HepG2 (cell line): ENCODE data around the gene MTA2. TPM values are rescaled to one million over a fixed set of nuclear protein-coding genes. Genes with fewer than 3 reads are reported as not detected.

Experiments
- CENPBD1 ChIP-seq: sonication (generic); formaldehyde crosslinking; IDR thresholded peaks from 2 replicates; pipeline ENCODE4 v1.8.0; 2022; ENCODE audit warnings: missing genetic modification reagents, low read depth, mild to moderate bottlenecking, borderline replicate concordance
- HDAC6 ChIP-seq: fragments of 200-600 bp; sonication (generic); IDR thresholded peaks from 2 replicates; pipeline ENCODE4 v1.7.0; 2017; ENCODE audit warnings: mild to moderate bottlenecking, antibody characterized with exemption, low read length, low read depth
- MYC ChIP-seq: sonication (generic); formaldehyde crosslinking; IDR thresholded peaks from 2 replicates; pipeline ENCODE4 v1.9.0; 2021; ENCODE audit warnings: missing genetic modification reagents, borderline replicate concordance
- NAIF1 ChIP-seq: sonication (generic); formaldehyde crosslinking; IDR thresholded peaks from 2 replicates; pipeline ENCODE4 v1.5.0; 2020; ENCODE audit warnings: mild to moderate bottlenecking, missing genetic modification reagents, borderline replicate concordance
- NFRKB ChIP-seq: fragments of 450-650 bp; IDR thresholded peaks from 2 replicates; pipeline ENCODE4 v1.6.1; 2017
- PPARG ChIP-seq: conservative IDR thresholded peaks from 2 replicates; pipeline ENCODE4 v1.6.1; 2016; ENCODE audit warnings: missing biosample characterization, missing genetic modification reagents
- SPEN ChIP-seq: sonication (generic); formaldehyde crosslinking; IDR thresholded peaks from 2 replicates; pipeline ENCODE4 v1.5.1; 2020; ENCODE audit warnings: low read depth, mild to moderate bottlenecking, missing genetic modification reagents
- SRSF9 ChIP-seq: fragments of 200-400 bp; formaldehyde crosslinking; IDR thresholded peaks from 2 replicates; pipeline ENCODE4 v1.6.1; 2018; ENCODE audit warnings: borderline replicate concordance, mild to moderate bottlenecking, low read depth, low read length; ENCODE audit not compliant: insufficient read depth, poor library complexity, severe bottlenecking
- ZBTB40 ChIP-seq, 2 experiments: fragments of 450-650 bp in 1 of 2; sonication (generic) in 1 of 2; formaldehyde crosslinking in 1 of 2; IDR thresholded peaks; 2 replicates each; pipeline versions ENCODE4 v1.6.1 to v1.8.0; 2016 to 2022; ENCODE audit warnings: antibody characterized with exemption in 1 of 2, mild to moderate bottlenecking in 1 of 2, missing genetic modification reagents in 1 of 2
- ZNF136 ChIP-seq: sonication (generic); formaldehyde crosslinking; IDR thresholded peaks from 2 replicates; pipeline ENCODE4 v1.8.1; 2022; ENCODE audit warnings: low read depth, mild to moderate bottlenecking, moderate library complexity, missing genetic modification reagents
- ZNF44 ChIP-seq: sonication (generic); formaldehyde crosslinking; IDR thresholded peaks from 2 replicates; pipeline ENCODE4 v1.5.1; 2020; ENCODE audit warnings: mild to moderate bottlenecking, missing genetic modification reagents
- ZNF598 ChIP-seq: sonication (generic); formaldehyde crosslinking; IDR thresholded peaks from 2 replicates; pipeline ENCODE4 v1.5.1; 2020; ENCODE audit warnings: mild to moderate bottlenecking, missing genetic modification reagents, borderline replicate concordance
- polyA plus RNA-seq, 8 experiments: library from polyadenylated mRNA; depleted of rRNA in 3 of 8; stranded (reverse) in 7 of 8; unstranded in 1 of 8; fragments of >200 nt; fragmentation: Illumina TruSeq in 4 of 8; extraction: Trizol in 4 of 8; gene quantifications; 2 replicates each; pipeline versions ENCODE4 v1.2.1 to v1.2.3, GENCODE V29; 2011 to 2016; ENCODE audit warnings: low read depth in 4 of 8, missing spikeins in 1 of 8, mixed read lengths in 1 of 8; ENCODE audit not compliant: insufficient read depth in 1 of 8
- total RNA-seq, 5 experiments: library from RNA; depleted of rRNA; stranded (reverse); fragments of >200 nt; fragmentation: Illumina TruSeq; extraction: Trizol; gene quantifications; 2 replicates each; pipeline ENCODE4 v1.2.3, GENCODE V29; 2016; ENCODE audit warnings: low read depth in 1 of 5

MTA2 gene
- total and polyA plus RNA-seq, 2 of the 13 experiments (the other 11 are each of a cell fraction or from before 2014, with no cell fraction given), result 14.0 to 70.0 TPM

DNA sequence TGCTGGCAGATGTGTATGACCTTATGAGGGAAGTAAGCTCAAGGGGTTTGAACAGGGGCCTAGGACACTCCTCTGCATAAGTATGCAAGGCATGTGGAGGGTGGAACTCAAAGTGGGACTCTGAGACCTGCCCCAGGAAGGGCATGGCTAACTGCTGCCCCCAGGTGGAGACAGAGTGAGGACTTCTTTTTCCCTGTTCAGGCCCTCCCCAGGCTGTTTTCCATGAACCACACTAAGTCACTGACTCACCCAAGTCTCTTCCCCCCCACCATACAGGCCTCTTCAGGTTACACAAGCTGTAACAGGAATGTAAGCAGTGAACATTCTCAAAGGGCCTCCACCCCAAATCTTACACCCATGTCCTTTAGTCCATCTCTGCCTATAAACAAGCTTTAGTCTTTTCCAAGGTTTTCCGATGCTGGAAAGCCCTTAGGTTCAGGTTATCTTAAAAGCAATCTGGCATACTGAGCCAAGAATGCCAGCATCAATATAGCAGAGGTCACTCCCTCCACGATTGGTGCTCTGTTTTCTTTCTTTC lies 41.0 kb downstream of the MTA2 start (continued):
- TF ChIP-seq ZBTB40 (IDR thresholded peaks at IDR 0.05), result no peak
- no peak for TF ChIP-seq ZBTB40 (CRISPR knock-in tag; IDR thresholded peaks at IDR 0.05)
- no peak; the same call in 1 of the 2 replicates for TF ChIP-seq MYC (CRISPR knock-in tag)
- TF ChIP-seq NAIF1 (CRISPR knock-in tag), result no peak
- no peak for TF ChIP-seq HDAC6
- TF ChIP-seq NFRKB, result no peak
- no peak for TF ChIP-seq ZNF44 (CRISPR knock-in tag)
- TF ChIP-seq ZNF598 (CRISPR knock-in tag), result no peak
- TF ChIP-seq SPEN, result peak; percentile 56
- TF ChIP-seq CENPBD1 (CRISPR knock-in tag), result no peak
- 0 out of 2 replicates have a peak, but pooled peaks have one; percentile 12 for TF ChIP-seq PPARG (CRISPR knock-in tag)
- no peak for TF ChIP-seq SRSF9
- peak; percentile 61; the same call in 1 of the 2 replicates for TF ChIP-seq ZNF136 (CRISPR knock-in tag)
